GM20000 (cell line): Measurements from ENCODE around the gene SLC12A3.
"Not testable (repeated sequence)": the region's sequence is repeated elsewhere in the genome, so short reads cannot be mapped to it uniquely, and the experiment has no call there.

Experiments used
- DNase-seq: peaks from one replicate; pipeline ENCODE4 v3.0.0; 2012; ENCODE audit warnings: low spot score
- CTCF ChIP-seq: IDR thresholded peaks from 2 replicates; pipeline ENCODE4 v1.5.1; 2012; ENCODE audit warnings: mild to moderate bottlenecking, control low read depth; ENCODE audit errors: extremely low read depth, missing control alignments

The SLC12A3 gene

GRCh38 chr16:56933828-56934598 lies 69.0 kb downstream of the SLC12A3 start:
- DNase-seq: no peak
- TF ChIP-seq CTCF: no peak

DNA sequence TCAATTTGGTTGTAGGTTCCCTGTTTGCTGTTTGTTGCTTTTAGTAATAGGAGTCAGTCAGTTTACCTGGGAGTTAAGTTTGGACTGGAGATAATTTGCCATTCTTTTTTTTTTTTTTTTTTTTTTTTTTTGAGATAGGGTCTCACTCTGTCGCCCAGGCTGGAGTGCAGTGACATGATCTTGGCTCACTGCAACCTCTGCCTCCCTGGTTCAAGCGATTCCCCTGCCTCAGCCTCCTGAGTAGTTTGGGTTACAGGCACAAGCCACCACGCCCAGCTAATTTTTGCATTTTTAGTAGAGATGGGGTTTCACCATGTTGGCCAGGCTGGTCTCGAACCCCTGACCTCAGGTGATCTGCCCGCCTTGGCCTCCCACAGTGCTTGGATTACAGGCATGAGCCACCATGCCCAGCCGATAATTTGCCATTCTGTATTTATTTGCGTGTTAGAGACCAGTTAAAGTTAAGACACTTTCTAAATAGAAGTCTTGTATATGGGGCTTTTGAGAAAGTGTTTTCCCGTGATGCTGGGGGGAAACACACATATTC lies 69.7 kb downstream of the SLC12A3 start:
- not testable (repeated sequence) for DNase-seq

DNA sequence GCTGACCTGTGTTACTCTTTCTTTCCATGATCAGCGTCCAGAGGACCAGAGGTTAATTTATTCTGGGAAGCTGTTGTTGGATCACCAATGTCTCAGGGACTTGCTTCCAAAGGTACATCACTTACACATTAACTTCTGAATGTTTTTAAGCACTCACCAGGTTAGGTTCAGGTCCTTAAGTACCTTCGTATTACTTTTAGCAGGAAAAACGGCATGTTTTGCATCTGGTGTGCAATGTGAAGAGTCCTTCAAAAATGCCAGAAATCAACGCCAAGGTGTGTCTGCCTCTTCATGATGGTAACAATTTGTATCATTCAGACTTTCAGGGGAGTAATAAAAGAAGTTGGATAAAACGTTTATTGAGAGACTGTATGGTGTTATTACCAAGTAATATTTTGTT lies 70.2 kb downstream of the SLC12A3 start:
- DNase-seq: no peak
- no peak for TF ChIP-seq CTCF

- TF ChIP-seq CTCF: no peak
- DNase-seq: no peak
Observed at GRCh38 chr16:56936491-56936890, 71.5 kb downstream of the SLC12A3 start.

DNA sequence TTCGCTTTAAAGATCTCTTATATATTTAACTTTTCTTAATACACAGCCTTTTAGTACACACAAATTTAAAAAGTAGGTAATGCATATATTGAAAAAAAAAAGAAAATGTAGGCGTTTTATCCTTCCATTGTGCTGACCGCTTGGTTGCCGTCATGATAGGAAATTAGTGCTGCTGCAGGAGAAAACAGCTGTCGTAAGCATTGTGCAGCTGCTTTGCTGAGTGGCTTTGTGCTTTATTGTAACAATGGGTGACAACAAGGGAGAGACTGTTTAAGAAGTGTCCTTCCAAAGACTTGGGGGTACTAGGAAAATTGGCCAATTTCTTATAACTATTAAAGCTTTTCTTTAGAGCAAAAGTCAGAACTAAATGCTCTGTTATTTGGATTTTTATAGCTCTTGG lies 71.9 kb downstream of the SLC12A3 start:
- no peak for DNase-seq
- TF ChIP-seq CTCF: no peak

- no peak for DNase-seq
- no peak for TF ChIP-seq CTCF
Observed at GRCh38 chr16:56938664-56939513, 73.9 kb downstream of the SLC12A3 start.

GRCh38 chr16:56939801-56940200 lies 74.8 kb downstream of the SLC12A3 start:
- TF ChIP-seq CTCF: no peak
- no peak for DNase-seq
